Stimulated activated CD8-positive, alpha-beta memory T cell treated with anti-CD3 and anti-CD28 coated beads, Interleukin-15, amount 100 ng/mL, for 1 hour (primary cell): Measurements from ENCODE around the gene OXGR1.
"Not testable (repeated sequence)": the region's sequence is repeated elsewhere in the genome, so short reads cannot be mapped to it uniquely, and the experiment has no call there.

Source experiments
- DNase-seq: peaks from one replicate; pipeline ENCODE4 v3.0.0-alpha.2; 2020; ENCODE audit warnings: low read depth

OXGR1 gene

GRCh38 chr13:97005625-97006262, 11.5 kb upstream of the OXGR1 start:
- no peak for DNase-seq

DNA sequence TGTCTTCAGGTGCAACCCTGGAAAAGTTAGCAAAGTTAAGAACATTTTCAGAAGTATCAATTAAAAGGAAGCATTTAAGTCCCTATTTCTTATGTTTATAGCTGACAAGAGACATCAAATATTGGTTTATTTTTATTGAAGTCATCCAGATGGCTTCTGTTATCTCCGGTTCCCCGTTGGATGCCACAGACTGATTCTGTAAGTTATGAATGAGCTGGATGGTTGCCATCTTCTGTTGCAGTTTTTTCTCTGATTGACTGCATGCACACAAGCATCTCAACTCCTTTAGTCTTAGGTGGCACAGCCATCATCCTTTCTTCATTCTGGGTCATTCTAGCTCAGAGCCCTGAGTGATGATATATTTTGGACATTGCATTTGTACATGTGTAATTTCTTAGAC, 10.6 kb upstream of the OXGR1 start:
- no peak for DNase-seq

DNA sequence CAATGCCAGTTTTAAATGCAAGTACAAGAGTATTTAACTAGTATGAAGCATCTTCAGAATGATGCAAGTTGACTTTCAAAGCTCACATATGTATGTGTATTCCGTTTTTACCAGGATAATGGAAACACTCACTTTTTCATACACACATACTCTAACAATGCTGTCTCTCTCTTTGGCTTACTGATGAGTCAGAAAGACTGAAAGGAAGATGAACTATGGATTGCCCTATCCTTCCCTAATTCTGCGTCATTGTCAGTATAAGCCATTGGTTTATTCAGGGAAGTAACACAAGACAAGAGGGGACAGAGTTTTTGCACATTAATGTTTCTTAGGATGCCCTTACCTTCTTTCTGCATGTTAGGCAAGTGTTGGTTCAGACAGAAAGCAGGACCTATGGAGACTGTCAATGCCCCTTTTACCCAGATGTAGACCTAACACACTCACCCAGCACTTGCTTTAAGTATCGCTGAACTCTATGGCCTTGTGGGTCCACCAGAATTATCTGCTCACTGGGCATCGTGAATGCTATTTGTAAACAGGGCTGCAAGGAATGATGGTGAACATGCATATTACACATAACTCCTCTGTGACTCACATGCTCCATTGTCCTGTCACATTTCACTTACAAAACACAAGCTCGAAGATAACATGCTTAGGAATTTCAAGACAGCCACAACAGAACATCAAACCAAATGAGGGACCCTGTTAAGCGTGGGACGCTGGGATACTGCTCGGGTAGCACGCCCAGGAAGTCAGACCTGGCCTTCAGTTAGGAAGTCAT, 10.0 kb upstream of the OXGR1 start:
- DNase-seq: no peak

- DNase-seq: no peak
Measured at GRCh38 chr13:97003071-97003470, 8.8 kb upstream of the OXGR1 start.

DNA sequence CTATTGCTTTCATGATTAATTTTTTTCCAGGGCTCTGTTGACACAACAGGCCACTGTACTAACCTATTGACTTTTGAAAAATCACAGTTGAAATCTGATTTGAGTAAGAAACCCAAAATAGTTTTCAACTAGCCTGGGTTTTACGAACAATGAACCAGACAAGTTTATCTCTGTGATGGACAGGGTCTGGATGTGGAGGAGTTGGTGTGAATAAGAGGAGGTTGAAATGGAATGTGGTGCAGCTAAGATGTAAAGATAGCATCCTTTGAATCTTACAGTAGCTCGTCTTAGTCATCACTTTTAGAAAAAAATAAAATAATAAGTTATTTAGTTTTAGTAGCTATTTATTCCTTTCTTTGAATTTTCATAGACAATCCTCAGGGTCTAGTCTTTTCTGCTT, 8.3 kb upstream of the OXGR1 start:
- no peak for DNase-seq

- no peak for DNase-seq
Measured at GRCh38 chr13:97001636-97002035, 7.4 kb upstream of the OXGR1 start.

DNA sequence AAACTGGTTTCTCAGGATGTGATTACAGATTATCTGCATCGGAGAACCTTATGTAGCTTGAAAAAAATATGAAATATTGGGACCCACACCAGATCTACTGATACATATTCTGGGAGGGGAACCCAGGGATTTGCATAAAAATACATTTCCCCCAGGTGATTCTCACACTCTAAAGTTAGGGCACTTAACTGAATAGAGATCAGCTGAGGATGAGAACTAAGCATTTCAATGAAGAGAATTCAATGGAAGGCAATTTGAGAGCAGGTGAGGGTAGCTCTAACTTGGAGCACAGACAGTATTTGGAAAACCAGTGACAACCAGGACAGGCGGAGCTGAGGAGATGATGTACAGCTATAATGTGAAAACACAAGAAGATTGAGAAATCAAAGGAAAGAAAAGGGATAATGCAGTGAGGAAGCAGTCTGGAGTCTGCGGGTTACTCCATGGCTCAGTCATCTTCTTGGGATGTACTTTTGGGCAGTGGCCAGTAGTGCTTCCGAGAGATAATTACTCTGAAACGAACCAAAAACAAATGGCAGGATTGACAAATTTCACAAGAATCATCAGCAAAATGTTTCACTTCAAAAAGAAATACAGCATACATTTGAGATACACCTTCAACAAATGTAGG, 6.1 kb upstream of the OXGR1 start:
- no peak for DNase-seq

GRCh38 chr13:96999091-96999490, 4.8 kb upstream of the OXGR1 start:
- no peak for DNase-seq

DNA sequence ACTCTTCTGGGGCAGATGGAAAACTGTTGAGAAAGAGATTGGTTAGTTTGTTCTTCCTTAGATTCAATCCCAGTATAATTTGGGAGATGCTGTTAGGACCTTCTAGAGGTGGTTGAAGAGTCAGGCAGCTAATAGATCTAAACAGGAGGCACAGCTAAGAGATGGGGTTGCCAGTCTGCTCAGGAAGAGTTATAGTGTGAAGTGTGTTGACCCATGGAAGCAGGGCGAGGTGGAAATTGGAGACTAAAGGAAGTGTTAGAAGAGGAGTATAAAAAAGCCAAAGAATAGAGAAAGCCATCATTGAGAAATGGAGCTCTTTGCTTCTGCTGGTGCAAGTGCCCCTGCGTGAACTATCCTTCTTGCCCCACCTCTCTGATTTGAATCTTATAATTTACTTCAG, 3.8 kb upstream of the OXGR1 start:
- DNase-seq: no peak

DNA sequence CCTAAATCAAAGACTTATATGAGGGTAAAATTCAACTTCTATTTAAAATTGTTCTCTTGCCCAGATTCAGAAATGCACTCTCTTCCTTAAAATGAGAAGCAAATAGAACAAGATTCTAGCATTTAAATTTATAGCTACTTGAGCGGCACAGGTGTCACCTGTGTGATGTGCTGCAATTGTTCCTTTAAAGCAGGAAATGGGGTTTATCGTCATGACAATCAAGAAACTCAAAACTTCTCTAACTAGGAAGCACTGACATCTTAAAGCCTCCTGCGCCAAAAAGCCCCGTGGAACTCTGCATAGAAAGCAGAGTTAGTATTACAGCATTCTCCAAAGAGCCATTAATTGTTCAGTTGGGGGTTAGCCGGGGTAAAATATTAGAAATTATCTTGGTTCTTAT, 2.6 kb upstream of the OXGR1 start:
- no peak for DNase-seq

DNA sequence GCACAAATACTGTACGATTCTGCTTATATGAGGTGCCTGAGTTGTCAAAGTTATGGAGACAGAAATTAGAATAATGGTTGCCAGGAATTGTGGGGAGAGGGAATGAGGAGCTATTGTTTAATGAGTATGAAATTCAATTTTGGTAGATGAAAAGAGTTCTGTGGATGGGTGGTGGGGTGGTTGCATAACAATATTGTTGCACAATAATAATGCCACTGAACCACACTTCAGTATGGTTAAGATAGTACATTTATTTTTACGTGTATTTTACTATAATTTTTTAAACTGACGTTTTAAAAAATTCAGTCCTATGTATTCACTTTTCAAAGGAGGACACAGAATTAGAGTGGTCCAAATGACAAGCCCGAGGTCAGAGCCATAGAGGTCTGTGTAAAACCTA, 1.8 kb upstream of the OXGR1 start:
- no peak for DNase-seq

GRCh38 chr13:96994858-96995243, 575 bp upstream of the OXGR1 start:
- no peak for DNase-seq

GRCh38 chr13:96993634-96994016, 651 bp downstream of the OXGR1 start:
- DNase-seq: no peak

DNA sequence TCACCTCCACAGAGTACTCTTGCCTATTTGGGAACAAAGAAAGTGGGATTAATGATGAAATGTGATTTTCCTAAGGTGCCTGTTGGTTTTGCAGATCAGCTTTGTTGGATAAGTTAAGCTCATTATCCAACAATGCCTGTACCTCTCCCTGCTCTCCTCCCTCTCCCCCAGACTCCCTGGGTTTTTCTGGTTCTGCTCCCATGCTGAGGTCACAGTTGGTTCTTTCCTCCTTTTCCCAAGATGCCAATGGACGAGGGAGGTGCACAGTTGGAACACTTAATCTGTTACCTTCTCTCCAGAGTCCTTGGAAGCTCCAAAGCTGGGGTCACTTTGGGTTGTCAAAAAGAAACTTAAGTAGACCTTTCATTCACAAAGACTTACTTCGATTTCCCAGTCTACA, 1.6 kb downstream of the OXGR1 start:
- no peak for DNase-seq

GRCh38 chr13:96991072-96991471, 3.2 kb downstream of the OXGR1 start:
- no peak for DNase-seq

- no peak for DNase-seq
Measured at GRCh38 chr13:96988441-96988840, 5.8 kb downstream of the OXGR1 start.

- DNase-seq: no peak
Measured at GRCh38 chr13:96984051-96984508, 10.2 kb downstream of the OXGR1 start.

DNA sequence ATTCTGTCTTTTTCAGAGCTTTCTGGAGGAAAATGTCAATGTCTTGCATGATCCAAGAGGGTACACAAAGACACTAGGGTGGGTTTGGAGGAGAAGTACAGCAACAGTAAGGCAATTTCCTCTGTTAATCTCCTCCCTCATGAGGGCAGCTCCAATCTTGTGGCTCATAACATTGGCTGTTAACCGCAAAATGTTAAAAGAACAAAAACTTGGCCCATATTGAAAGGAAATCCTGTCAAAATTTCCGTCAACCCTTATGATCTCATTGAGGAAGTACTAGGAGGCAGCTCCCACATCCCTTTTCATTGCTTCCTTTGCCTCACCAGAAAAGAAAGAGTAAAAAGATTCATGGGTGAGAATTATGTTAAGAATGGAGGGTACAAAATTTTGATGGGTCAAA, 11.6 kb downstream of the OXGR1 start:
- no peak for DNase-seq

- not testable (repeated sequence) for DNase-seq
Measured at GRCh38 chr13:96979861-96980260, 14.4 kb downstream of the OXGR1 start.

DNA sequence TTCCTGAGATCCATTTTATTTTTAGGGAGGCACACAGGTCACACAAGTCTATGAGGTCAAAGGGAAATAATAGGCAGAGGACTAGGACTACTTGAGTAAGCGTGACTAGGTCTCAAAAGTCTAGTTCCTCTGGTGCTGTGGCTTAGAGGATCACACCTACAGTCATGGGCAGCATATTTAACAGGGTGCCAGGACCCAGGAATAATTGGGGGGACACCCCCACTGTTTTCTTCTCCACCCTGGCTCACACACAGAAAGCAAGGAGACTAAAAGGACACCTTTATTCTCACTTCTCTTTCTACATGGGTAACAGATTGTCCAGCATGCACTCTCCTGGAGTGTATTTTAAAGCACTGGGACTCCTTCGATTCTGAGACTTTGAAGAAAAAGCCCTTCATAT, 26.2 kb downstream of the OXGR1 start:
- no peak for DNase-seq

DNA sequence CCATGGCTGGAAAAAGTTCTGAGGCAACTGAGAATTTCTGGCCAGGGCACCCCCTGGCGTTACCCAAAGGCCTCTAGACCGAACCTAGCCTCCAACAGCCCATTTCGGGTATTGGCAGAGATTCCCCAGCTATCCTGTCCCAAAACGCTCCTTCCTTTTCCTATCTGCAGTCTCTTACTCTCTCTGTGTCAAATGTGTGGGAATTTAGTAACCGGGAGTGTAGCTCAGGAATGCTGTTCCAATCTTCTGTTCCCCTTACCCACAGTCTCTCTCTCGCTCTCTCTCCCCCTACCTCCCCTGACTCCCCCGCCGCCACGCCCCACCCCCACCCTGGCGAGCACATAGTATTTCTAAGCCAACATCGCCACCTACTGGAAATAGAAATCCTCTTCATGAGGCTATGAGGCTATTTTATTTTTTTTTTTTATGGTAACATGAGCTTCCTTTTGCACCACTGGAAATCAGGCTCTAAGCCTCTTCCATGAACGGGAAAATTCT, 27.0 kb downstream of the OXGR1 start:
- no peak for DNase-seq

DNA sequence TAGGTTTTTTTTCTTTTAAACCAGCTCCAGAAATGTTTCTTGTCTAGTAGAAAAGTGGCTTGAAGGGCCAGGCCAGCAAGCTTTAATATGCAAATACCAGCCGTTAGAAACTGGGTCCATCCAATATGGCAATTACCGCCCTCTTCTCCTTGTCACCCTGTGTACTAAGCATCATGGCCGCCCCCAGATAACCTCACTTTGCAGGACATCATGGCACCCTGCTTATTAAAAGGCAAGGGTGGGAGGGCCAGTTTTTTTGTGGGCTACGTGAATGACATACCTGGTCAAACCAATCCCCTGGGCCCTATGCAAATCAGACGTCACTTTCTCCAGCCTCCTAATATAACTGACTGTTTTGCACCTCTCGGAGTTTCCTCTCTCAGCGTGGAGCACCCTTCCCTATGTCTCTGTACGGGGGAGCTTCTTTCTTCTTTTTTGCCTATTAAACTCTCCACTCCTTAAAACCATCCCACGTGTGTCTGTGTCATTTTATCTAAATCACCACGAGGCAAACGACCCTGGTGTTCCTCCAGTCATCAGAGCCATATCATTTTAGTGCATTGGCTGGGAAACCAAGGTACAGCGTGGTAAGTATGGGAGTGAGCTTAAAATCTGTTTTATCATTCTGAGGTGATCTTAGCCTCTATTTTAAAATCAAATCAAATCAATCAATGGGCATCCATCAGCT, 27.7 kb downstream of the OXGR1 start:
- no peak for DNase-seq
